Measurements from ENCODE around the gene PACSIN1.

The PACSIN1 gene

GRCh38 chr6:34581561-34581920, 115.7 kb downstream of the PACSIN1 start:
- Histone ChIP-seq H3K27ac (ENCODE audit: poor library complexity, severe bottlenecking) (no peak overlapping the region), H3K4me3 (ENCODE audit: severe bottlenecking) (no peak overlapping the region), H3K36me3 (ENCODE audit: low read depth) (no peaks in the 10 kb centered on the region), H3K9me3 (ENCODE audit: severe bottlenecking) (no peaks in the 10 kb centered on the region), H3K27me3 (ENCODE audit: insufficient read depth, poor library complexity, severe bottlenecking) (no peaks in the 10 kb centered on the region), H3K4me1 (ENCODE audit: insufficient read depth, poor library complexity, severe bottlenecking) (peaks cover 4% of the 10 kb centered on the region)
- DNase-seq (ENCODE audit: low spot score) (no peak), ATAC-seq (ENCODE audit: low read depth) (no peak)
- TF ChIP-seq CTCF (IDR thresholded peaks at IDR 0.05; ENCODE audit: poor library complexity, severe bottlenecking) = no peak

- ATAC-seq (ENCODE audit: low read depth) (no peak), DNase-seq (ENCODE audit: low spot score) (no peak)
- H3K9me3 ChIP-seq (ENCODE audit: severe bottlenecking) = no peaks in the 10 kb centered on the region
- H3K4me3 ChIP-seq (ENCODE audit: severe bottlenecking) = no peak overlapping the region
- no peak overlapping the region for H3K27ac ChIP-seq (ENCODE audit: poor library complexity, severe bottlenecking)
- no peaks in the 10 kb centered on the region for H3K36me3 ChIP-seq (ENCODE audit: low read depth)
- H3K4me1 ChIP-seq (ENCODE audit: insufficient read depth, poor library complexity, severe bottlenecking) = peaks cover 4% of the 10 kb centered on the region
- no peak for TF ChIP-seq CTCF (IDR thresholded peaks at IDR 0.05; ENCODE audit: poor library complexity, severe bottlenecking)
- H3K27me3 ChIP-seq (ENCODE audit: insufficient read depth, poor library complexity, severe bottlenecking) = no peaks in the 10 kb centered on the region
These were observed 117.6 kb downstream of the PACSIN1 start for GRCh38 chr6:34583461-34583860.

- no peaks in the 10 kb centered on the region; the same call in 1 of the 2 replicates for H3K36me3 ChIP-seq (ENCODE audit: low read depth)
- no peak for DNase-seq (ENCODE audit: low spot score)
- H3K4me3 ChIP-seq (ENCODE audit: severe bottlenecking) = no peak overlapping the region
- H3K27me3 ChIP-seq (ENCODE audit: insufficient read depth, poor library complexity, severe bottlenecking) = no peaks in the 10 kb centered on the region
- H3K9me3 ChIP-seq (ENCODE audit: severe bottlenecking) = no peaks in the 10 kb centered on the region
- ATAC-seq (ENCODE audit: low read depth) = no peak
- TF ChIP-seq CTCF (IDR thresholded peaks at IDR 0.05; ENCODE audit: poor library complexity, severe bottlenecking) = no peak
- H3K27ac ChIP-seq (ENCODE audit: poor library complexity, severe bottlenecking) = no peak overlapping the region
- H3K4me1 ChIP-seq (ENCODE audit: insufficient read depth, poor library complexity, severe bottlenecking) = peaks cover 4% of the 10 kb centered on the region
These were observed 118.2 kb downstream of the PACSIN1 start for GRCh38 chr6:34583861-34584604.

- no peaks in the 10 kb centered on the region for H3K27me3 ChIP-seq (ENCODE audit: insufficient read depth, poor library complexity, severe bottlenecking)
- H3K27ac ChIP-seq (ENCODE audit: poor library complexity, severe bottlenecking) = no peak overlapping the region
- H3K9me3 ChIP-seq (ENCODE audit: severe bottlenecking) = no peaks in the 10 kb centered on the region
- H3K4me3 ChIP-seq (ENCODE audit: severe bottlenecking) = no peak overlapping the region
- ATAC-seq (ENCODE audit: low read depth) (no peak), DNase-seq (ENCODE audit: low spot score) (no peak)
- H3K4me1 ChIP-seq (ENCODE audit: insufficient read depth, poor library complexity, severe bottlenecking) = peaks cover 4% of the 10 kb centered on the region
- H3K36me3 ChIP-seq (ENCODE audit: low read depth) = no peaks in the 10 kb centered on the region; the same call in 1 of the 2 replicates
- TF ChIP-seq CTCF (IDR thresholded peaks at IDR 0.05; ENCODE audit: poor library complexity, severe bottlenecking) = no peak
These were observed 118.8 kb downstream of the PACSIN1 start for GRCh38 chr6:34584694-34585093.

All from RWPE2 (cell line).